ENCODE results near the gene ZDHHC7. TPM values are rescaled to one million over a fixed set of nuclear protein-coding genes. Genes with fewer than 3 reads are reported as not detected.

Gene ZDHHC7
- total RNA-seq, 1 donor from 2014 or later: 59.2 TPM

DNA sequence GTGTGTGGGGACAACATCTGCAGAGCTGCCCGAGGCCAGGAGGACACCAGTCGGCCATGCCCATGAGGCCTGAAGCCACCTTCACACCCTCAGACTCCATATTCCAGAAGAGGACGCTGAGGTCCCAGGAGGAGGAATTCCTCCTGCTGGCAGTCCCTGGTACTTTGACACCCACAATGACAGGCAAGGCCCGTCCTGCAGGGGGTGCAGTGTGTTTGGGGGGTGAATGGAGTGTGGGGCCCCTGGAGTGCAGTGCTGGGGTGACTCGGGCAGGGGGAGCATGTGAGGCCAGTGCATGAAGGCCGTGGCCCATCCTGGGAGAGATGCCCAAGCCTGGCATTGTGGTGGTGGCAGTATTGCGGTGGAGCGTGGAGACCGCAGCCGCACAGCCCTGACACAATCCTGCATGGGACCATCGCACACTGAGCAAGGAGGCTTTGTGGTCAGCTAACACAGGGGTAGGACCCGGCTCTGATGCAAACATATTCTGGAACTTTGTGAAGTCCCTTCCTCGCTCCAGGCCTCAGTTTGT, 52.2 kb downstream of the ZDHHC7 start:
- Mint-ChIP-seq H3K9me3 (ENCODE audit: unreplicated experiment) (no peaks in the 10 kb centered on the region), H3K4me3 (ENCODE audit: unreplicated experiment) (no peak overlapping the region), H3K27ac (ENCODE audit: unreplicated experiment) (no peak overlapping the region), H3K27me3 (ENCODE audit: low read depth, unreplicated experiment) (peaks cover 38% of the 10 kb centered on the region), H3K4me1 (ENCODE audit: low read depth, unreplicated experiment) (peaks cover 3% of the 10 kb centered on the region), H3K36me3 (ENCODE audit: low read depth, unreplicated experiment) (no peaks in the 10 kb centered on the region)
- Histone ChIP-seq H4K20me1 (ENCODE audit: insufficient read depth, low read length) (no peaks in the 10 kb centered on the region), H3K9me3 (ENCODE audit: insufficient read depth, low read depth, low read length) (no peaks in the 10 kb centered on the region), H3K4me1 (ENCODE audit: insufficient read depth, low read length) (no peaks in the 10 kb centered on the region), H3K36me3 (ENCODE audit: insufficient read depth, low read length) (no peaks in the 10 kb centered on the region), H3K4me3 (ENCODE audit: insufficient read depth, low read depth, low read length) (no peak overlapping the region), H3K4me2 (ENCODE audit: low read length) (no peak overlapping the region), H3K79me2 (ENCODE audit: insufficient read depth, low read length) (no peaks in the 10 kb centered on the region), H3K27me3 (ENCODE audit: insufficient read depth, low read length) (peaks cover 9% of the 10 kb centered on the region), H2AFZ (ENCODE audit: low read depth, low read length) (no peak overlapping the region), H3K9ac (ENCODE audit: low read length) (no peak overlapping the region), H3K27ac (ENCODE audit: low read depth, low read length) (no peak overlapping the region)
- no peak for FAIRE-seq
- DNase-seq (ENCODE audit: low read depth): no peak
- TF ChIP-seq, protein P1, sequence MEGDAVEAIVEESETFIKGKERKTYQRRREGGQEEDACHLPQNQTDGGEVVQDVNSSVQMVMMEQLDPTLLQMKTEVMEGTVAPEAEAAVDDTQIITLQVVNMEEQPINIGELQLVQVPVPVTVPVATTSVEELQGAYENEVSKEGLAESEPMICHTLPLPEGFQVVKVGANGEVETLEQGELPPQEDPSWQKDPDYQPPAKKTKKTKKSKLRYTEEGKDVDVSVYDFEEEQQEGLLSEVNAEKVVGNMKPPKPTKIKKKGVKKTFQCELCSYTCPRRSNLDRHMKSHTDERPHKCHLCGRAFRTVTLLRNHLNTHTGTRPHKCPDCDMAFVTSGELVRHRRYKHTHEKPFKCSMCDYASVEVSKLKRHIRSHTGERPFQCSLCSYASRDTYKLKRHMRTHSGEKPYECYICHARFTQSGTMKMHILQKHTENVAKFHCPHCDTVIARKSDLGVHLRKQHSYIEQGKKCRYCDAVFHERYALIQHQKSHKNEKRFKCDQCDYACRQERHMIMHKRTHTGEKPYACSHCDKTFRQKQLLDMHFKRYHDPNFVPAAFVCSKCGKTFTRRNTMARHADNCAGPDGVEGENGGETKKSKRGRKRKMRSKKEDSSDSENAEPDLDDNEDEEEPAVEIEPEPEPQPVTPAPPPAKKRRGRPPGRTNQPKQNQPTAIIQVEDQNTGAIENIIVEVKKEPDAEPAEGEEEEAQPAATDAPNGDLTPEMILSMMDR (IDR thresholded peaks at IDR 0.05; ENCODE audit: insufficient read depth, low read depth, low read length): peak; percentile 8
- TF ChIP-seq EZH2 (IDR thresholded peaks at IDR 0.05; ENCODE audit: insufficient read depth, low read length): no peak

DNA sequence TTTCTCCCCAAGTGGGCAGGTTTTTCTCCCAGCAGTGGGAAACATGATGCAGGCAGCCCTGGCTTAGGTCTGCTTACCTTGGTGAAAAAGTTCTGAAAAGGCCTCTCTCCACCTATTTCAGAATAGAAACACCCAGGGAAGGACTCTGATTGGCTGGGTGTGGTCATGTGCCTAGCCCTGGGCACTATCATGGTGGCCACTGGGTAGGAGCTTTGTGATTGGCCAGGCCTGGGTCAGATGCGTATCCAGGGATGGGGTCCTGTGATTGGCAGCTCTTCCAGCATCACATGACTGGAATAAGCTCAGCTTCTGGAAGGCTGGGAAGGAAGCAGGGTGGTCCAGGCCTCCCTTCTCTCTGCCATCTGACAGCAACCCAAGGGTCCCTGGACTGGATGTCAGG, 53.5 kb downstream of the ZDHHC7 start:
- H4K20me1 ChIP-seq (ENCODE audit: insufficient read depth, low read length): no peaks in the 10 kb centered on the region
- DNase-seq (ENCODE audit: low read depth) (no peak), FAIRE-seq (no peak)
- H3K4me1 Mint-ChIP-seq (ENCODE audit: low read depth, unreplicated experiment): peaks cover 7% of the 10 kb centered on the region
- no peak overlapping the region for H2AFZ ChIP-seq (ENCODE audit: low read depth, low read length)
- no peak overlapping the region for H3K27ac ChIP-seq (ENCODE audit: low read depth, low read length)
- H3K9me3 Mint-ChIP-seq (ENCODE audit: unreplicated experiment): no peaks in the 10 kb centered on the region
- TF ChIP-seq EZH2 (IDR thresholded peaks at IDR 0.05; ENCODE audit: insufficient read depth, low read length): no peak
- TF ChIP-seq, protein P1 (IDR thresholded peaks at IDR 0.05; ENCODE audit: insufficient read depth, low read depth, low read length): no peak
- H3K27me3 ChIP-seq (ENCODE audit: insufficient read depth, low read length): peaks cover 6% of the 10 kb centered on the region
- H3K27ac Mint-ChIP-seq (ENCODE audit: unreplicated experiment): no peak overlapping the region
- no peak overlapping the region for H3K4me2 ChIP-seq (ENCODE audit: low read length)
- H3K9ac ChIP-seq (ENCODE audit: low read length): no peak overlapping the region
- no peaks in the 10 kb centered on the region for H3K36me3 Mint-ChIP-seq (ENCODE audit: low read depth, unreplicated experiment)
- H3K9me3 ChIP-seq (ENCODE audit: insufficient read depth, low read depth, low read length): no peaks in the 10 kb centered on the region
- H3K4me1 ChIP-seq (ENCODE audit: insufficient read depth, low read length): peaks cover 2% of the 10 kb centered on the region
- H3K4me3 ChIP-seq (ENCODE audit: insufficient read depth, low read depth, low read length): no peak overlapping the region
- H3K27me3 Mint-ChIP-seq (ENCODE audit: low read depth, unreplicated experiment): peaks cover 38% of the 10 kb centered on the region
- H3K36me3 ChIP-seq (ENCODE audit: insufficient read depth, low read length): no peaks in the 10 kb centered on the region
- no peaks in the 10 kb centered on the region for H3K79me2 ChIP-seq (ENCODE audit: insufficient read depth, low read length)
- no peak overlapping the region for H3K4me3 Mint-ChIP-seq (ENCODE audit: unreplicated experiment)

DNA sequence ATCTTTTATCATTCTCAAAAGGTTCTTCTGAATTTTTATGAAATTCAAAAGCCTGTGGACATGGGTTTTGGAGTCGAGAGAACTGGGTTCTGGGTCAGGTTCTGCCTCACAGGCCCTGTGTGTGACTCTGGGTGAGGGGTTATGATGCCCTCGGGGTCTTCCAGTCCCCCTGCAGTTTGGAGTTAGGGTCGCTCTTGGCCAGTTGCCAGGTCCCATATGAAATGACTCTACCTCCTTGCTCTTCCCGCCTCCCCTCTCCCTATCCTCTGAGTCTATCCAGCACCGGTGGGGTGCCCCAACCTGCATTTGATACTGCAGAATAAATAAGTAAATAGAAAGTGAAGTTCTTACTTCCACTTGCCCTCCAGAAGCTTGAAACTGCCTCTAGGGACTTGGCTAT, 54.1 kb downstream of the ZDHHC7 start:
- Histone ChIP-seq H4K20me1 (ENCODE audit: insufficient read depth, low read length) (no peaks in the 10 kb centered on the region), H3K4me3 (ENCODE audit: insufficient read depth, low read depth, low read length) (no peak overlapping the region), H3K4me2 (ENCODE audit: low read length) (no peak overlapping the region), H3K27ac (ENCODE audit: low read depth, low read length) (no peak overlapping the region), H3K4me1 (ENCODE audit: insufficient read depth, low read length) (peaks cover 7% of the 10 kb centered on the region), H3K36me3 (ENCODE audit: insufficient read depth, low read length) (no peaks in the 10 kb centered on the region), H3K9me3 (ENCODE audit: insufficient read depth, low read depth, low read length) (no peaks in the 10 kb centered on the region), H3K79me2 (ENCODE audit: insufficient read depth, low read length) (no peaks in the 10 kb centered on the region), H2AFZ (ENCODE audit: low read depth, low read length) (no peak overlapping the region), H3K9ac (ENCODE audit: low read length) (no peak overlapping the region), H3K27me3 (ENCODE audit: insufficient read depth, low read length) (peaks cover 6% of the 10 kb centered on the region)
- no peak for FAIRE-seq
- peaks cover 10% of the 10 kb centered on the region for H3K4me1 Mint-ChIP-seq (ENCODE audit: low read depth, unreplicated experiment)
- no peak for TF ChIP-seq EZH2 (IDR thresholded peaks at IDR 0.05; ENCODE audit: insufficient read depth, low read length)
- TF ChIP-seq, protein P1 (IDR thresholded peaks at IDR 0.05; ENCODE audit: insufficient read depth, low read depth, low read length): no peak
- H3K27ac Mint-ChIP-seq (ENCODE audit: unreplicated experiment): no peak overlapping the region
- H3K9me3 Mint-ChIP-seq (ENCODE audit: unreplicated experiment): no peaks in the 10 kb centered on the region
- no peak for DNase-seq (ENCODE audit: low read depth)
- H3K27me3 Mint-ChIP-seq (ENCODE audit: low read depth, unreplicated experiment): peaks cover 37% of the 10 kb centered on the region
- no peak overlapping the region for H3K4me3 Mint-ChIP-seq (ENCODE audit: unreplicated experiment)
- no peaks in the 10 kb centered on the region for H3K36me3 Mint-ChIP-seq (ENCODE audit: low read depth, unreplicated experiment)

All from astrocyte (in vitro differentiated cells and primary cell).